ENCODE data around the gene PDX1. TPM values are rescaled to one million over a fixed set of nuclear protein-coding genes. Genes with fewer than 3 reads are reported as not detected.

PDX1 gene
- total RNA-seq, 2 experiments from 2014 or later = not detected

- Histone ChIP-seq H3K9me3 (ENCODE audit: low read length) (no peaks in the 10 kb centered on the region), H3K27ac (ENCODE audit: low read depth, low read length, poor library complexity, severe bottlenecking) (no peak overlapping the region), H3K36me3 (ENCODE audit: insufficient read depth, low read length) (no peaks in the 10 kb centered on the region), H3K4me1 (ENCODE audit: insufficient read depth, low read length, poor library complexity, severe bottlenecking) (no peaks in the 10 kb centered on the region), H3K4me3 (ENCODE audit: low read depth, low read length, poor library complexity, severe bottlenecking) (no peak overlapping the region), H4K20me1 (ENCODE audit: insufficient read depth, low read length) (no peaks in the 10 kb centered on the region), H3K9me2 (ENCODE audit: insufficient read depth, low read length) (no peaks in the 10 kb centered on the region), H2AFZ (ENCODE audit: low read length) (no peak overlapping the region), H3K4me2 (ENCODE audit: low read length) (no peak overlapping the region), H3K79me2 (ENCODE audit: insufficient read depth, low read depth, low read length) (no peaks in the 10 kb centered on the region)
- intact Hi-C loops (cut with micrococcal nuclease; ENCODE audit: unreplicated experiment) = no loop called here
- BruUV-seq (replicated peaks) = no TSS peak
- no peak for TF ChIP-seq EZH2phosphoT487 (IDR thresholded peaks at IDR 0.05; ENCODE audit: borderline replicate concordance, low read depth, low read length)
- TF ChIP-seq, protein P1, sequence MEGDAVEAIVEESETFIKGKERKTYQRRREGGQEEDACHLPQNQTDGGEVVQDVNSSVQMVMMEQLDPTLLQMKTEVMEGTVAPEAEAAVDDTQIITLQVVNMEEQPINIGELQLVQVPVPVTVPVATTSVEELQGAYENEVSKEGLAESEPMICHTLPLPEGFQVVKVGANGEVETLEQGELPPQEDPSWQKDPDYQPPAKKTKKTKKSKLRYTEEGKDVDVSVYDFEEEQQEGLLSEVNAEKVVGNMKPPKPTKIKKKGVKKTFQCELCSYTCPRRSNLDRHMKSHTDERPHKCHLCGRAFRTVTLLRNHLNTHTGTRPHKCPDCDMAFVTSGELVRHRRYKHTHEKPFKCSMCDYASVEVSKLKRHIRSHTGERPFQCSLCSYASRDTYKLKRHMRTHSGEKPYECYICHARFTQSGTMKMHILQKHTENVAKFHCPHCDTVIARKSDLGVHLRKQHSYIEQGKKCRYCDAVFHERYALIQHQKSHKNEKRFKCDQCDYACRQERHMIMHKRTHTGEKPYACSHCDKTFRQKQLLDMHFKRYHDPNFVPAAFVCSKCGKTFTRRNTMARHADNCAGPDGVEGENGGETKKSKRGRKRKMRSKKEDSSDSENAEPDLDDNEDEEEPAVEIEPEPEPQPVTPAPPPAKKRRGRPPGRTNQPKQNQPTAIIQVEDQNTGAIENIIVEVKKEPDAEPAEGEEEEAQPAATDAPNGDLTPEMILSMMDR (conservative IDR thresholded peaks at IDR 0.05; ENCODE audit: low read length) = no peak
- ChIA-PET CTCF (ENCODE audit: unreplicated experiment) (no interaction called here), POLR2A (no interaction called here)
- DNase-seq (ENCODE audit: low spot score) = no peak
Observed at GRCh38 chr13:27923794-27924528, 4.2 kb downstream of the PDX1 start.

DNA sequence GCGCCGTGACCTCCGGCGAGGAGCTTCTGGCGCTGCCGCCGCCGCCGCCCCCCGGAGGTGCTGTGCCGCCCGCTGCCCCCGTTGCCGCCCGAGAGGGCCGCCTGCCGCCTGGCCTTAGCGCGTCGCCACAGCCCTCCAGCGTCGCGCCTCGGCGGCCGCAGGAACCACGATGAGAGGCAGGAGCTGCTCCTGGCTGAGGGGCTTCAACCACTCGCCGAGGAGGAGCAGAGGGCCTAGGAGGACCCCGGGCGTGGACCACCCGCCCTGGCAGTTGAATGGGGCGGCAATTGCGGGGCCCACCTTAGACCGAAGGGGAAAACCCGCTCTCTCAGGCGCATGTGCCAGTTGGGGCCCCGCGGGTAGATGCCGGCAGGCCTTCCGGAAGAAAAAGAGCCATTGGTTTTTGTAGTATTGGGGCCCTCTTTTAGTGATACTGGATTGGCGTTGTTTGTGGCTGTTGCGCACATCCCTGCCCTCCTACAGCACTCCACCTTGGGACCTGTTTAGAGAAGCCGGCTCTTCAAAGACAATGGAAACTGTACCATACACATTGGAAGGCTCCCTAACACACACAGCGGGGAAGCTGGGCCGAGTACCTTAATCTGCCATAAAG lies 4.8 kb downstream of the PDX1 start:
- DNase-seq (ENCODE audit: low spot score) = no peak
- no peaks in the 10 kb centered on the region for H3K9me2 ChIP-seq (ENCODE audit: insufficient read depth, low read length)
- H3K79me2 ChIP-seq (ENCODE audit: insufficient read depth, low read depth, low read length) = no peaks in the 10 kb centered on the region
- no peaks in the 10 kb centered on the region for H3K36me3 ChIP-seq (ENCODE audit: insufficient read depth, low read length)
- no peak for TF ChIP-seq EZH2phosphoT487 (IDR thresholded peaks at IDR 0.05; ENCODE audit: borderline replicate concordance, low read depth, low read length)
- TF ChIP-seq, protein P1 (conservative IDR thresholded peaks at IDR 0.05; ENCODE audit: low read length) = no peak
- no peak overlapping the region for H2AFZ ChIP-seq (ENCODE audit: low read length)
- intact Hi-C loops (cut with micrococcal nuclease; ENCODE audit: unreplicated experiment) = no loop called here
- H3K4me3 ChIP-seq (ENCODE audit: low read depth, low read length, poor library complexity, severe bottlenecking) = no peak overlapping the region
- POLR2A ChIA-PET = no interaction called here
- no peaks in the 10 kb centered on the region for H3K4me1 ChIP-seq (ENCODE audit: insufficient read depth, low read length, poor library complexity, severe bottlenecking)
- CTCF ChIA-PET (ENCODE audit: unreplicated experiment) = no interaction called here
- no peaks in the 10 kb centered on the region for H4K20me1 ChIP-seq (ENCODE audit: insufficient read depth, low read length)
- H3K27ac ChIP-seq (ENCODE audit: low read depth, low read length, poor library complexity, severe bottlenecking) = no peak overlapping the region
- no TSS peak for BruUV-seq (replicated peaks)
- H3K9me3 ChIP-seq (ENCODE audit: low read length) = no peaks in the 10 kb centered on the region
- no peak overlapping the region for H3K4me2 ChIP-seq (ENCODE audit: low read length)
